Mononuclear cell (primary cell): ENCODE results near the gene RTTN. TPM values are rescaled to one million over a fixed set of nuclear protein-coding genes. Genes with fewer than 3 reads are reported as not detected.

Source experiments
- H3K27me3 ChIP-seq: 2 replicates; pipeline ENCODE4 v1.6.0; 2011; ENCODE audit warnings: low read length, control low read depth; ENCODE audit not compliant: insufficient read depth
- H3K4me1 ChIP-seq: 2 replicates; pipeline ENCODE4 v1.5.1; 2011; ENCODE audit warnings: mild to moderate bottlenecking, low read length, control low read depth; ENCODE audit not compliant: insufficient read depth
- H3K4me3 ChIP-seq: 2 replicates; pipeline ENCODE4 v1.5.1; 2011; ENCODE audit warnings: mild to moderate bottlenecking, low read length, moderate library complexity
- H3K9me3 ChIP-seq: 2 replicates; pipeline ENCODE4 v1.5.1; 2011; ENCODE audit warnings: low read depth, mild to moderate bottlenecking, control low read depth, low read length
- total RNA-seq: library from RNA; depleted of rRNA; stranded (reverse); fragments of >200 nt; gene quantifications from one replicate; pipeline ENCODE4 v1.2.3, GENCODE V29; 2012

Gene RTTN
- total RNA-seq, 1 donor = 42.0 TPM

GRCh38 chr18:70183441-70183840 is 22.0 kb downstream of the RTTN start:
- H3K9me3 ChIP-seq = no peaks in the 10 kb centered on the region
- no peaks in the 10 kb centered on the region for H3K4me1 ChIP-seq
- no peak overlapping the region for H3K4me3 ChIP-seq
- no peaks in the 10 kb centered on the region for H3K27me3 ChIP-seq

- no peaks in the 10 kb centered on the region for H3K4me1 ChIP-seq
- H3K27me3 ChIP-seq = no peaks in the 10 kb centered on the region
- no peak overlapping the region for H3K4me3 ChIP-seq
- no peaks in the 10 kb centered on the region for H3K9me3 ChIP-seq
These were observed 22.9 kb downstream of the RTTN start for GRCh38 chr18:70182548-70182947.

- Histone ChIP-seq H3K9me3 (no peaks in the 10 kb centered on the region), H3K27me3 (no peaks in the 10 kb centered on the region), H3K4me3 (no peak overlapping the region), H3K4me1 (no peaks in the 10 kb centered on the region)
These were observed 23.8 kb downstream of the RTTN start for GRCh38 chr18:70181725-70182124.

GRCh38 chr18:70181015-70181414 is 24.5 kb downstream of the RTTN start:
- no peaks in the 10 kb centered on the region for H3K9me3 ChIP-seq
- H3K4me1 ChIP-seq = no peaks in the 10 kb centered on the region
- H3K4me3 ChIP-seq = no peak overlapping the region
- H3K27me3 ChIP-seq = no peaks in the 10 kb centered on the region

- H3K4me3 ChIP-seq = no peak overlapping the region
- H3K27me3 ChIP-seq = no peaks in the 10 kb centered on the region
- no peaks in the 10 kb centered on the region for H3K9me3 ChIP-seq
- no peaks in the 10 kb centered on the region for H3K4me1 ChIP-seq
These were observed 28.9 kb downstream of the RTTN start for GRCh38 chr18:70176537-70176936.

GRCh38 chr18:70175216-70175615 is 30.3 kb downstream of the RTTN start:
- Histone ChIP-seq H3K4me3 (no peak overlapping the region), H3K9me3 (no peaks in the 10 kb centered on the region), H3K4me1 (no peaks in the 10 kb centered on the region), H3K27me3 (no peaks in the 10 kb centered on the region)

GRCh38 chr18:70172225-70172624 is 33.3 kb downstream of the RTTN start:
- Histone ChIP-seq H3K4me3 (no peak overlapping the region), H3K4me1 (no peaks in the 10 kb centered on the region), H3K27me3 (no peaks in the 10 kb centered on the region), H3K9me3 (no peaks in the 10 kb centered on the region)

GRCh38 chr18:70169747-70170146 is 35.7 kb downstream of the RTTN start:
- Histone ChIP-seq H3K27me3 (no peaks in the 10 kb centered on the region), H3K9me3 (no peaks in the 10 kb centered on the region), H3K4me3 (no peak overlapping the region), H3K4me1 (no peaks in the 10 kb centered on the region)

GRCh38 chr18:70166668-70167067 is 38.8 kb downstream of the RTTN start:
- H3K27me3 ChIP-seq = no peaks in the 10 kb centered on the region
- H3K4me1 ChIP-seq = no peaks in the 10 kb centered on the region
- no peak overlapping the region for H3K4me3 ChIP-seq
- H3K9me3 ChIP-seq = no peaks in the 10 kb centered on the region

GRCh38 chr18:70165936-70166335 is 39.6 kb downstream of the RTTN start:
- Histone ChIP-seq H3K4me3 (no peak overlapping the region), H3K4me1 (no peaks in the 10 kb centered on the region), H3K9me3 (no peaks in the 10 kb centered on the region), H3K27me3 (no peaks in the 10 kb centered on the region)

GRCh38 chr18:70160073-70160678 is 45.3 kb downstream of the RTTN start:
- H3K27me3 ChIP-seq = no peaks in the 10 kb centered on the region
- no peaks in the 10 kb centered on the region for H3K9me3 ChIP-seq
- H3K4me1 ChIP-seq = no peaks in the 10 kb centered on the region
- H3K4me3 ChIP-seq = no peak overlapping the region

- no peak overlapping the region for H3K4me3 ChIP-seq
These were observed 46.3 kb downstream of the RTTN start for GRCh38 chr18:70158992-70159717.

GRCh38 chr18:70156886-70157285 is 48.6 kb downstream of the RTTN start:
- H3K4me1 ChIP-seq = no peaks in the 10 kb centered on the region
- no peaks in the 10 kb centered on the region for H3K9me3 ChIP-seq
- H3K27me3 ChIP-seq = no peaks in the 10 kb centered on the region
- H3K4me3 ChIP-seq = no peak overlapping the region

More at GRCh38 chr18:70158992-70159717, 46.3 kb downstream of the RTTN start:
- Histone ChIP-seq H3K9me3 (no peaks in the 10 kb centered on the region), H3K4me1 (no peaks in the 10 kb centered on the region), H3K27me3 (no peaks in the 10 kb centered on the region)

- no peak overlapping the region for H3K4me3 ChIP-seq
- no peaks in the 10 kb centered on the region for H3K27me3 ChIP-seq
- no peaks in the 10 kb centered on the region for H3K9me3 ChIP-seq
- no peaks in the 10 kb centered on the region for H3K4me1 ChIP-seq
These were observed 50.8 kb downstream of the RTTN start for GRCh38 chr18:70154591-70155194.

GRCh38 chr18:70151614-70152013 is 53.9 kb downstream of the RTTN start:
- Histone ChIP-seq H3K27me3 (no peaks in the 10 kb centered on the region), H3K9me3 (no peaks in the 10 kb centered on the region), H3K4me1 (no peaks in the 10 kb centered on the region), H3K4me3 (no peak overlapping the region)
